CD4-positive, alpha-beta T cell treated with Interleukin-15 for 4 hours (primary cell): ENCODE data around the gene RERG.
"Not testable (repeated sequence)": the region's sequence is repeated elsewhere in the genome, so short reads cannot be mapped to it uniquely, and the experiment has no call there.

Experiments
- DNase-seq: peaks from one replicate; pipeline ENCODE4 v3.0.0-alpha.2; 2020; ENCODE audit warnings: low spot score

RERG gene

GRCh38 chr12:15143467-15143866, 77.8 kb downstream of the RERG start:
- no peak for DNase-seq

GRCh38 chr12:15142711-15143110, 78.5 kb downstream of the RERG start:
- no peak for DNase-seq

GRCh38 chr12:15131431-15131830, 89.8 kb downstream of the RERG start:
- DNase-seq: no peak

- DNase-seq: no peak
Observed at GRCh38 chr12:15130541-15130940, 90.7 kb downstream of the RERG start.

GRCh38 chr12:15123401-15123800, 97.8 kb downstream of the RERG start:
- no peak for DNase-seq

- DNase-seq: no peak
Observed at GRCh38 chr12:15122344-15122743, 98.9 kb downstream of the RERG start.

- DNase-seq: no peak
Observed at GRCh38 chr12:15118955-15119354, 102.3 kb downstream of the RERG start.

- no peak for DNase-seq
Observed at GRCh38 chr12:15116983-15117382, 104.2 kb downstream of the RERG start.

GRCh38 chr12:15116086-15116485, 105.1 kb downstream of the RERG start:
- no peak for DNase-seq

GRCh38 chr12:15115434-15115833, 105.8 kb downstream of the RERG start:
- no peak for DNase-seq

- no peak for DNase-seq
Observed at GRCh38 chr12:15114501-15114900, 106.7 kb downstream of the RERG start.

GRCh38 chr12:15092826-15093225, 128.4 kb downstream of the RERG start:
- DNase-seq: no peak

- no peak for DNase-seq
Observed at GRCh38 chr12:15090441-15090840, 130.8 kb downstream of the RERG start.

- DNase-seq: no peak
Observed at GRCh38 chr12:15088105-15088504, 133.1 kb downstream of the RERG start.

- not testable (repeated sequence) for DNase-seq
Observed at GRCh38 chr12:15077751-15078150, 143.5 kb downstream of the RERG start.

GRCh38 chr12:15074351-15074750, 146.9 kb downstream of the RERG start:
- DNase-seq: no peak

- no peak for DNase-seq
Observed at GRCh38 chr12:15059123-15059522, 162.1 kb downstream of the RERG start.
